Activated naive CD4-positive, alpha-beta T cell treated with anti-CD3 and anti-CD28 coated beads, Interleukin-2, amount 50 U/mL, for 72 hours (primary cell): ENCODE data around the gene SLC19A1. TPM values are rescaled to one million over a fixed set of nuclear protein-coding genes. Genes with fewer than 3 reads are reported as not detected.
A peak's percentile ranks its signal among the peaks of the same experiment; 100 is the strongest.
"Not testable (repeated sequence)": the region's sequence is repeated elsewhere in the genome, so short reads cannot be mapped to it uniquely, and the experiment has no call there.

ENCODE experiments used
- ATAC-seq, 2 donors: fragments of 150-1000 bp; cut with Tn5 transposase; 2 replicates each; pipeline ENCODE4 v1.10.0; 2021; ENCODE audit warnings: mild to moderate bottlenecking in 2 of 2, moderate library complexity in 2 of 2
- DNase-seq, 2 donors: peaks; one replicate each; pipeline ENCODE4 v3.0.0; 2021 to 2022; ENCODE audit warnings: low spot score in 2 of 2
- H3K27ac Mint-ChIP-seq, 2 donors: one replicate each; pipeline ENCODE4 v1.8.0; 2022; ENCODE audit warnings: mild to moderate bottlenecking in 2 of 2, mixed read lengths in 2 of 2
- H3K36me3 Mint-ChIP-seq, 2 donors: one replicate each; pipeline ENCODE4 v1.8.0; 2022; ENCODE audit warnings: mixed read lengths in 2 of 2
- H3K9me3 Mint-ChIP-seq, 2 donors: one replicate each; pipeline ENCODE4 v1.8.0; 2022; ENCODE audit warnings: mixed read lengths in 2 of 2
- total RNA-seq, 2 donors: library from RNA; stranded (reverse); gene quantifications; one replicate each; pipeline ENCODE4 v1.2.3, GENCODE V29; 2022

The SLC19A1 gene
- total RNA-seq, 2 donors from 2014 or later: 24.9 to 62.5 TPM

DNA sequence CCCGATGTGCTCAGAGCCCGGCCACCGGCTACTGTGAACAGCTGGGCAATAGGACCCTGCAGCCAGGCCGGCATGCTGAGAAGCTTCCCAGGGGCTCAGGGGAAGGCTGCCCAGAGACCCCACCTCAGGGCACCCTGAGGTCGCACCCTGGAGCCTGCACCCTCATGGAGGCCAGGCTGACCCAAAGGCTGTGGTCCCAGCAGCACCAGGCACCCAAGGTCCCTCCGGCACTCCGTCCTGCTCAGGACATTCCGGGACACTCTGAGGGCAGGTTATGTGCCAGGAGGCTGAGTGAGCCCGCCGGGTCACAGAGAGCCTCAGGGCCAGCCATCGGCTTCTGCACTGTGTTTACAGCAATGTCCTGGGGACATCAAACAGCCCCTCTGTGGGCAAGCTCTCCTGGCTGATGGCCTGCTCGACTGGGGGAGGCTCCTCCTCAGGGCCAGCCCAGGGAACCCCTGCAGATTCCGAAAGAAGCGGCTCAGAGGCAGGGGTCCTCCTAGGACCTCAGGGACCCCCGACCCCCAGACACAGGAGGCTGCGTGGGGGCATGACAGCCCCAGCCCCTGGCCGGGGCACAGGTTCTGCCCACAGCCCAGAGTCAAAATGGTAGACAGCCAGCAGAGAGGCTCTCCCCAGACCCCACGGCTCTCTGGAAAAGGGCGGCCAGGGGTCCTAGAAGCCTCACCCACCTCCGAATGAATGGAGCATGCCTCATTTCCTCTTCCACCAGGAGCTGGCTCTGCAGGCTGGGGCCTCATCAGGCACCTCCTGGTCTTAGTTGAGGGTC is 8.2 kb downstream of the SLC19A1 start:
- ATAC-seq: no peak
- Mint-ChIP-seq H3K36me3 (peaks cover 5 to 7% of the 10 kb centered on the region in 2 donors), H3K9me3 (no peaks in the 10 kb centered on the region), H3K27ac (no peak overlapping the region)
- DNase-seq: peak in 1 of 2 donors; percentile 48

DNA sequence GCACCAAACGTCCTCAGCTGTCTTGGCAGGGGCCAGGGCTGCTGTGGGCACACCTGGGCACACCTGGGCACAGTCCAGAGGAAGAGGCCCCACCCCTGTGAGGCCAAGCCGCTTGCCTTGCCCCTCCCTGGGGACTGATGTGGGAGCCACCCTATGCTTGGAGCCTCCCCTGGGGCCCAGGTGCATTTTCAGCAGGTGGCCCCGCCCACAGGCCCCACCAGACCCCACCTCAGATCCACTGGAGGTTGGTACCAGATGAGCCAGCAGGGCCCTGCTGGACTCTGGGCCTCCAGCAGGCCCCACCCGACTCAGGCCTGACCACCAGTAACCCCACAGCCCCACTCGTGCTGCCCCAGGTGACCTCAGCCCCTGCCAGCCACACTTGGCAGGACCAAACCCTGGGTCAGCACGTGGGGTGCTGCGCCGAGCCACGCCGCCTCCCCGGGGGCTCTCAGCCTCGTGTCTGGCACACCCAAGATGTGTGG is 8.8 kb downstream of the SLC19A1 start:
- ATAC-seq (no peak), DNase-seq (peak in 1 of 2 donors; percentile 50)
- H3K36me3 Mint-ChIP-seq: peaks cover 5 to 7% of the 10 kb centered on the region in 2 donors
- H3K27ac Mint-ChIP-seq: no peak overlapping the region
- H3K9me3 Mint-ChIP-seq: no peaks in the 10 kb centered on the region

DNA sequence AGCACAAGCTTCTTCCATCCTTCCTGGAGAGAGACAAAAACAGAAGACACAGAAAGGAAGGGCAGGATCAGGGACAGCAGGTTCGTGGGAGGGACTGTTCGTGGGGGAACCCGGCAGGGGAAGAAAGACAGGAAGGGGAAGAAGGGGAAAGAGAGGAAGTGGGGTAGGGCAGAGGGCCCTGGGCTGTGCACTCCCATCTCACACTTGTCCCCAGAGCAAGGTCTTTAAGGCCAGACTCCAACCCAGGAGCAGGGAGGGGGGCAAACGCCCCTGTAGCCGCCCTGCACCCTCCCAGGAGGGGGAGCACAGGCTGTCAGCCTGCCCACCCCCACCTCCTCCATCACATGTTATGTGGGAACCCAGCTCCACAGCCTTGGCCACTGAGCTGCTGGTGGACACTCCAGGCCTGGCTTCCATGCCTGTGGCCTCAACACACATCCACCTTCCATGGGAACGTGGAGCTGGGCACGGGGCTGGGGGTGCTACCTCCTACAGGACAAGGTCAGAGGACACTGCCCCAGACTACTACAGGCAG is 9.3 kb downstream of the SLC19A1 start:
- H3K27ac Mint-ChIP-seq: peak overlapping the region; percentile 77 to 98
- H3K36me3 Mint-ChIP-seq: peaks cover 5 to 7% of the 10 kb centered on the region in 2 donors
- no peaks in the 10 kb centered on the region for H3K9me3 Mint-ChIP-seq
- DNase-seq (peak in 1 of 2 donors; percentile 18), ATAC-seq (no peak)

DNA sequence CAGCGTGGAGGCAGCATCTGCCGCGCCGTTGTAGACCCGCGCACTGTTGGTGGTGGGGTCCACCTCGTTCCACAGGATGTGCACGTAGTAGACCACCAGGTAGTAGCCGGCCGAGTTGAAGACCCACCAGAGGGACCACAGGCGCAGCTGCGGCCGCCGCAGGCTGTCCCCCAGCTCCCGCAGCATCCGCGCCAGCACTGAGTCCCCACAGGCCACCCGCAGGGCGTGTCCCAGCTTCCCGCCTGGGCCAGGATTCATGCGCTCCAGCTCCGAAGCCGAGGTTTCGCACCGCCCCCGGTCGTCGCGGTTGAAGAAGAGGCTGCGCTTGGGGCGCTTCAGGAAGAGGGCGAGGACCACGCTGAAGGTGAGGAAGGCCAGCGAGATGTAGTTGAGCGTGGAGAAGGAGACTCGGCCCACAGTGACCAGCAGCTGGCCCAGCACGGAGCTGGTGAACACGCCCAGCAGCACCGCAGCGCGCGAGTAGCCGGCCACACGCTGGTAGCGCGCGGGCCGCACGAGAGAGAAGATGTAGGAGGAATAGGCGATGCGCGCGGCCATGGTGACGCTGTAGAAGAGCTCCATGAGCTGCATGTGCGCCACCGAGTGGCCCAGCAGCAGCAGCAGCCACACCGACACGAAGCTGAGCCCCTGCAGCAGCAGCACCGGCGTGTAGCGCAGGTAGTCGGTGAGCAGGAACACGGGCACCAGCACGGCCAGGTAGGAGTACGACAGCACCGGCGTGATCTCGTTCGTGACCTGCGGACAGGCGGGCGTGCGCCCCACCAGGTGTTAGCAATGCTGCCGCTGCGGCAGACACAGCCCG is 10.6 kb downstream of the SLC19A1 start:
- H3K9me3 Mint-ChIP-seq: no peaks in the 10 kb centered on the region
- H3K36me3 Mint-ChIP-seq: peaks cover 8 to 12% of the 10 kb centered on the region in 2 donors
- ATAC-seq (no peak), DNase-seq (peak in 1 of 2 donors; percentile 48)
- peak overlapping the region in 1 of 2 donors; percentile 72 for H3K27ac Mint-ChIP-seq

DNA sequence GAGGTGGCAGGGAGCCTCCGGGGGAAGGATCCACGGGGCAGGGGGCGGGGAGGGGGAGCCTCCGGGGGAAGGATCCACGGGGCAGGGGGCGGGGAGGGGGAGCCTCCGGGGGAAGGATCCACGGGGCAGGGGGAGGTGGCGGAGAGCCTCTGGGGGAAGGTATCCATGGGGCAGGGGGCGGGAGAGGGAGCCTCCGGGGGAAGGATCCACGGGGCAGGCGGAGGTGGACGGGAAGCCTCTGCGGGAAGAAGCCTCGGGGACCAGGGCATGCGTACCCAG is 11.2 kb downstream of the SLC19A1 start:
- not testable (repeated sequence) for H3K9me3 Mint-ChIP-seq, DNase-seq, ATAC-seq, H3K27ac Mint-ChIP-seq
- H3K36me3 Mint-ChIP-seq: peaks cover 9 to 16% of the 10 kb centered on the region in 2 donors

DNA sequence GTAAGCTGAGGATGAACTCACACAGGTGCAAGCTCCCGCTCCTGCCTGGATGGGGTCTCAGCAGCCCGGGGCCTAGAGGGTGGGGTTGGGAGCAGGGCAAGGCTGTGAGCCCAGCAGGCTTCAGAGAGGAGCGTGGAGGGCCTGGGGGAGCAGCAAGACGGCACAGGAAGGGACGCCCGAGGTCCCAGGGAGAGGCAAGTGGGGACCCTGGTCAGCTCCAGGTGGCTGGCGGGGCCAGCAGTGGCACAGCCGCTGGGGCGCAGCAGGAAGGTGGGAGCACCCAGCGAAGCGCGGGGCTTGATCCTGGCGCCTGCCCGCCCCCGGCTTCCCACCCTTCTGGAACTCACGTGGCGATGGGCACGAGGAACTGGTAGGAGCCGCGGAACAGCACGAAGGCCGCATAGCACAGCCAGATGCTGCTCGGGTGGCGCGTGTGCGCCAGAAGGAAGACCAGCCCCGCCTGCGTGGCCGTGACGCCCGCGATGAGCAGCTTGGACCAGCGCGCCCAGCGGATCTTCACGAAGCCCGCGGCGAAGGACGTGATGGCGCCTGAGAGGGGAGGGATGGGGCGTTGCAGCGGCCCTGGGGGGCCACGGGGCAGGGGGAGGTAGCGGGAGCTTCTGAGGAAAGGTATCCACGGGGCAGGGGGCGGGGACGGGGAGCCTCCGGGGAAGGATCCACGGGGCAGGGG is 11.7 kb downstream of the SLC19A1 start:
- Mint-ChIP-seq H3K9me3 (no peaks in the 10 kb centered on the region), H3K36me3 (peaks cover 9 to 20% of the 10 kb centered on the region in 2 donors), H3K27ac (no peak overlapping the region)
- ATAC-seq (no peak), DNase-seq (peak in 1 of 2 donors; percentile 44)

DNA sequence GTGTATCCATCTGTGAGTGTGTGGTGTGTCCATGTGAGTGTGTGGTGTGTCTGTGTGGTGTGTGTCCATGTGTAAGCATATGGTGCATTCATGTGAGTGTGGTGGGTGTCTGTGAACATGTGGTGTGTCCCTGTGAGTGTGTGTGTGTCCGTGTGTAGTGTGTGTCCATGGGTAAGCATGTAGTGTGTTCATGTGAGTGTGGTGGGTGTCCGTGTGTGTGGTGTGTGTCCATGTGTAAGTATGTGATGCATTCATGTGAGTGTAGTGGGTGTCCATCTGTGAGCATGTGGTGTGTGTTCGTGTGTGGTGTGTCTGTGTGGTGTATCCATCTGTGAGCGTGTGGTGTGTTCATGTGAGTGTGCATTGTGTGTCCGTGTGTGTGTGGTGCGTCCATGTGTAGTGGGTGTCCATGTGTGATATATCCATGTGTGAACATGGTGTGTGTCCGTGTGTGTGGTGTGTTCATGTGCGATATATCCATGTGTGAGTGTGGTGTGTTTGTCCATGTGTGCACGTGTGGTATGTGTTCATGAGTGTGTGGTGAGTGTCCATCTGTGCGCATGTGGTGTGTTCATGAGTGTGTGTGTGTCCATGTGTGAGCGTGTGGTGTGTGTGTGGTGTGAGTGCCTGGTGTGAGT is 12.3 kb downstream of the SLC19A1 start:
- ATAC-seq: no peak
- H3K36me3 Mint-ChIP-seq: peaks cover 9 to 24% of the 10 kb centered on the region in 2 donors
- H3K9me3 Mint-ChIP-seq: no peaks in the 10 kb centered on the region
- peak in 1 of 2 donors; percentile 45 for DNase-seq
- H3K27ac Mint-ChIP-seq: no peak overlapping the region

DNA sequence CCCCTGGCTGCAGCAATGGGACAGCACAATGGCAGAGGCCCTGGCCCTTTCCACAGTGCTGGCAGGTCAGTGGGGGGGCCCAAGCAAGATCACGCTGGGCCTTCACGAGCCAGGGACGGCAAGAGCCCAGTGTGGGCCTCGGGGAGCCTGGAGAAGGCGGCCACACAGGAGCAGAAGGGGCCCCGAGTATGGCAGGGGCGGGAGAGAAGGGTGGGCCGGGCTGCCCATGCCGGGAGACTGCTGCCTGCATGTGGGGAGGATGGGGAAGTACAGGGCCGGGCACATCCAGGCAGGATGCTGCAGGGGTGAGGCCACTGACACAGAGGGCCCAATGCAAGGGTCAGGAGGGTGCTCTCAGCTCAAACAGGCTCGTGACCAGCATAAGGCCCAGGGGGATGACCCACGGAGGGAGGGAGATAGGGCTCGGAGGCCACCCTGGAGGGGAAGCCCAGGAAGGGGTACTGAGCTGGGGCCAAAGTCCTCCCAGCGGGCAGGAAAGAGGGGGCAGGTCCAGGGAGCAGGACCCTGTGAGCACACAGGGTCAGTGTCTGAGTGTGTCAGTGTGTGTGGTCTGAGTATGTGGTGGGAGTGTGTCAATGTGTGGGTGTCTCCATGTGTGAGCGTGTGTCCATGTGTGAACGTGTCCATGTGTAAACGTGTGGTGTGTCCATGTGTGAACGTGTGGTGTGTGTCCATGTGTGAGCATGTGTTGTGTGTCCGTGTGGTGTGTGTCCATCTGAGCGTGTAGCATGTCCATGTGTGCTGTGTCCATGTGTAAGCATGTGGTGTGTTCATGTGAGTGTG is 13.1 kb downstream of the SLC19A1 start:
- H3K9me3 Mint-ChIP-seq: no peaks in the 10 kb centered on the region
- DNase-seq: peak in 1 of 2 donors; percentile 34
- peaks cover 9 to 24% of the 10 kb centered on the region in 2 donors for H3K36me3 Mint-ChIP-seq
- H3K27ac Mint-ChIP-seq: no peak overlapping the region
- ATAC-seq: no peak

DNA sequence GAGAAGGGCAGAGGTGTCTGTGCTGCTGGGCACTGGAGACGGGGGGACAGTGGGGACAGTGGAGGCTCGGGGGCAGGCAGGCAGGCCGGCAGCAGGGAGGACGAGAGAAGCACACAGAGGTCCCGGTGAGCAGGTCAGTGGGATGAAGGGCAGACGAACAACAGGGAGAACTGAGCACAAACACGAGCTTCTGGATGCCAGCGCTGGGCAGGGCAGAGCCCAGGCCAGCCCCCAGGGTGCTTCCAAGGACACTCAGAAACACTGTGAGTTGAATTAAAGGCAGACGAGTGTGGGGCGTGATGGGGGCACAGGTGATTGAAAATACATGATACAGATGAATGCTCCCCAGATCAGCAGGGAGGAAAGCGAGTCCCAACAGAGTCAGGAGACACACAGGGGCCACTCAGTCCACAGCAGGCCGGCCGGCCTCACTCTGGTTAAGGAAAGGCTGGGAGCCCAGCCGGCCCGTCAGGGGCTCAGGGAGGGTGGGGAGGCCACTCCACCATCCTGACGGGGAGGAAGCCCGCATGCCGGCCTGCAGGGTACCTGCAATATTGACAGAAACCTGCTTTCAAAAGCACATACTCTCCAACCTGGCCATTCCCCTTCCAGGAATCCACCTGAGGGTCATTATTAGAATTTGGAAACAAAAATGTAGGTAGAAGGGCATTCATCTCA is 14.1 kb downstream of the SLC19A1 start:
- H3K36me3 Mint-ChIP-seq: peaks cover 9 to 26% of the 10 kb centered on the region in 2 donors
- H3K9me3 Mint-ChIP-seq: no peaks in the 10 kb centered on the region
- ATAC-seq (no peak), DNase-seq (peak in 1 of 2 donors; percentile 37)
- peak overlapping the region in 1 of 2 donors; percentile 63 for H3K27ac Mint-ChIP-seq

DNA sequence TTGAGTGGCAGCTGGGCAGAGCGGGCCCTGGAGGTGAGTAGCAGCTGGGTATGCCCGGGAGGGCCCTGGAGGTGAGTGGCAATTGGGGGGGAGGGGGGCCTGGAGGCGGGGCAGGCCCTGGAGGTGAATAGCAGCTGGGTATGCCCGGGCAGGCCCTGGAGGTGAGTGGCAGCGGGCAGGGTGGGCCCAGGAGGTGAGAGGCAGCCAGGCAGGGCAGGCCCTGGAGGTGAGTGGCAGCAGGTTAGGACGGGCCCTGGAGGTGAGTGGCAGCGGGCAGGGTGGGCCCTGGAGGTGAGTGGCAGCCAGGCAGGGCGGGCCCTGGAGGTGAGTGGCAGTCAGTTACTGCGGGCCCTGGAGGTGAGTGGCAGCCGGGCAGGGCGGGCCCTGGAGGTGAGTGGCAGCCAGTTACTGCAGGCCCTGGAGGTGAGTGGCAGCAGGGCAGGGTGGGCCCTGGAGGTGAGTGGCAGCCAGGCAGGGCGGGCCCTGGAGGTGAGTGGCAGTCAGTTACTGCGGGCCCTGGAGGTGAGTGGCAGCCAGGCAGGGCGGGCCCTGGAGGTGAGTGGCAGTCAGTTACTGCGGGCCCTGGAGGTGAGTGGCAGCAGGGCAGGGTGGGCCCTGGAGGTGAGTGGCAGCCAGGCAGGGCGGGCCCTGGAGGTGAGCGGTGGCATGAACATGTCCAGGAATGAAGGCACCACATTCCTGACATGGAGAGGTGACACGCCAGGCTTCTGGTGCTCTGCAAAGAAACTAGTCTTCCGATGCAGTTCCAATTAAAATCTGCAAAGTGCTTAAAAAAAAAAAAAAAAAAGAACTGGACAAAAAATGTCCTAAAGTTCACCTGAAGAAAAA is 14.9 kb downstream of the SLC19A1 start:
- ATAC-seq, H3K9me3 Mint-ChIP-seq: not testable (repeated sequence)
- DNase-seq: peak in 1 of 2 donors; percentile 23
- peak overlapping the region; percentile 63 to 66 for H3K27ac Mint-ChIP-seq
- peaks cover 11 to 34% of the 10 kb centered on the region in 2 donors for H3K36me3 Mint-ChIP-seq

DNA sequence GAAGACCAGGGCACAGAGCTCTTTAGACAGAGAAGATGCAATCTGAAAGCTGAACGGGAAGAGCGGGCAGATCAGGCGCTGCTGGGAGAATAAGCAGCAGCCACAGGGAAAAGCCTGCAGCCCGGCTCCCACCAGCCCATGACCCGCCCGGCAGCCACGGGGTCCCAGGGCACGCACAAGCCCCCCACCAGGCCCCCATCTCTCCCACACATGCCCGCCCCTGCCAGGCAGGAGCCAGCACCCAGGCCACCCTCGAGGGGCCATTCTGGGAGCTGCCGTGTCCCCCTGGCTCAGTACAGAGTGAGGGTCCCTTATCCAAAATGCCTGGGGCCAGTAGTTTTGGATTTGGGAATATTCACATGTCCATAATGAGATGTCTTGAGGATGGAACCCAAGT is 16.3 kb downstream of the SLC19A1 start:
- H3K9me3 Mint-ChIP-seq: peaks cover 0 to 9% of the 10 kb centered on the region in 2 donors
- H3K36me3 Mint-ChIP-seq: peaks cover 21 to 42% of the 10 kb centered on the region in 2 donors
- DNase-seq (peak in 1 of 2 donors; percentile 40), ATAC-seq (no peak)
- H3K27ac Mint-ChIP-seq: no peak overlapping the region

DNA sequence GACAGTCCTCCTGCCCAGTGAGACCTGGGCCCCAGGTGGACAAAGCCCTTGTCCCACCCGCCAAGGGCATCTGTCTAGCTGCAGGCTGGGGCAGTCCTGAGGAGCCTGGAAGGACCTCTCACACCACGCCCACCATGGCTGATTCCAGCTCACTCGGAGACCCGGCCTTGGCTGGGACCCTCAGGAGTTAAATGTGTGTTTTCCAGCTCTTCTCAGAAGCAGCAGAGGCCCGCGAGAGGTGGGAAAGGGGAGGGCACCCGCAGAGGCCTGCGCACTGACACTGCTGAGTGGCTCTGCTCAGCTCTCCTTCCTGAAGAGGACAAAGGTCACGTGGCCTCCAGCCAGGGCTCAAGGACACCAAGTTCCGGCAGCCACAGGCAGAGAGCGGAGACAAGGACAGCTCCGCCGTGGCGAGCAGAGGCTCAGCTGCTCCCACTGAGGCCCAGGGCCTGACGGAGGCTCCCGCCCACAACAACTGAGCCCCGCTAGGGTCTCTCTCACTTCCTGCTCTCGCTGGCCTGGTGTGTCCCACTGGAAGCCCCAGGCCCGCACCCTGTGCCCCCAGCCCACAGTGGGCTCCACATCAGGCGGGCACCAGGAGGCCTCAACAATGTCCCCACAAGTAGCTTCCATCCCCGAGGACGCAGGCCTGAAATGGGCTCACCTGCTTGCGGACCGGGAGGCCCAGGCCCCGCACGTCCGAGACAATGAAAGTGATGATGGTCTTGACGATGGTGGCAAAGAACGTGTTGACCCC is 16.9 kb downstream of the SLC19A1 start:
- ATAC-seq: no peak
- H3K36me3 Mint-ChIP-seq: peaks cover 27 to 48% of the 10 kb centered on the region in 2 donors

DNA sequence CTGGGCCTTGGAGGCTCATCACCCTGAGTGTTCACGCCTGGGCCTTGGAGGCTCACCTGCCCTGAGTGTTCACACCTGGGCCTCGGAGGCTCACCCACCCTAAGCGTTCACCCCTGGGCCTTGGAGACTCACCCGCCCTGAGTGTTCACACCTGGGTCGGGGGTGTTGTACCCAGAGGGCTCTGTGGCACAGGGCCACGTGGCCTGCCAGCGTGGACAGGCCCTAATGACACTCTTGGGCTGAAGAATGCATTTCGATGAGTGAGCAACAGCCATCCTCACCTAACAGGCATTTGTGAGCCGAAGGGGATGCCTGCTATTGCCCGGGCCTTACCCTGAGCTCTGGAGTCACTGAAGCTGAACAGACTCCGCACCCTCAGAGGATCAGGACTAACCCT is 17.5 kb downstream of the SLC19A1 start:
- Mint-ChIP-seq H3K36me3 (peaks cover 33 to 53% of the 10 kb centered on the region in 2 donors), H3K9me3 (peaks cover 6 to 15% of the 10 kb centered on the region in 2 donors), H3K27ac (no peak overlapping the region)
- DNase-seq (peak in 1 of 2 donors; percentile 40), ATAC-seq (no peak)

More for the DNA sequence above, 16.9 kb downstream of the SLC19A1 start:
- peak in 1 of 2 donors; percentile 51 for DNase-seq
- no peak overlapping the region for H3K27ac Mint-ChIP-seq
- H3K9me3 Mint-ChIP-seq: peaks cover 0 to 9% of the 10 kb centered on the region in 2 donors
